Transverse colon (tissue), 4 donors: Measurements from ENCODE around the gene INTS4.

Experiments used
- CTCF ChIP-seq, 5 experiments: fragments of 200-600 bp in 3 of 5; fragments of 450-650 bp in 2 of 5; sonication (generic) in 3 of 5; IDR thresholded peaks; 1 replicate in 2 of 5; 2 replicates in 3 of 5; pipeline ENCODE4 v1.5.1; 2016 to 2017; ENCODE audit warnings: antibody characterized with exemption in 5 of 5, inconsistent platforms in 3 of 5, mild to moderate bottlenecking in 2 of 5, moderate library complexity in 1 of 5
- EP300 ChIP-seq: sonication (generic); formaldehyde crosslinking; IDR thresholded peaks from one replicate; pipeline ENCODE4 v1.6.1; 2017; ENCODE audit warnings: antibody characterized with exemption, low read depth
- POLR2A ChIP-seq: fragments of 450-650 bp; IDR thresholded peaks from one replicate; pipeline ENCODE4 v1.6.1; 2016; ENCODE audit warnings: antibody characterized with exemption, mild to moderate bottlenecking, moderate library complexity
- POLR2AphosphoS5 ChIP-seq, 3 donors: sonication (generic); formaldehyde crosslinking; IDR thresholded peaks; one replicate each; pipeline ENCODE4 v1.6.1; 2016; ENCODE audit warnings: antibody characterized with exemption in 3 of 3

GRCh38 chr11:77994434-77995362, at the start of gene INTS4:
- TF ChIP-seq POLR2A (peak; percentile 47), CTCF (IDR thresholded peaks at IDR 0.05) (no peak), POLR2AphosphoS5 (IDR thresholded peaks at IDR 0.05) (peak; percentile 74 to 87 (median 81)), EP300 (no peak)
